Measurements from ENCODE around the gene ARHGEF19. TPM values are rescaled to one million over a fixed set of nuclear protein-coding genes. Genes with fewer than 3 reads are reported as not detected.

ARHGEF19 gene
- total RNA-seq (2021), result 38.5 and 44.3 TPM in 2 replicates
- percentile 55 among the genes with signal in this experiment for Bru-seq, nascent RNA
- BruChase-seq, experiment 1, labeled RNA remaining after a 2-hour chase, result percentile 62 among the genes with signal in this experiment
- percentile 69 among the genes with signal in this experiment for BruChase-seq, experiment 2, labeled RNA remaining after a 6-hour chase
- long read RNA-seq, transcript ARHGEF19-201 (16 exons, 3,029 nt), result major isoform, 16 of 47 reads
- long read RNA-seq, partial matches to known transcripts, result 15 of 47 reads
- long read RNA-seq, other reads (novel, unspliced or antisense), result 16 of 47 reads

GRCh38 chr1:16212251-16212961 lies at the start of gene ARHGEF19:
ARHGEF19 (minus strand) TSS chr1:16212652; CDS start chr1:16209054, 3,598 bp downstream.
- Histone ChIP-seq H3K4me1 (replicated peaks; ENCODE audit: insufficient read depth) (peaks cover 36% of the 10 kb centered on the region), H3K4me3 (no peak within 1 kb of the TSS), H3K9me2 (ENCODE audit: insufficient read depth) (no peaks in the 10 kb centered on the region), H3K79me2 (ENCODE audit: low read depth) (no peaks in the 10 kb centered on the region), H3K4me2 (peak within 1 kb of the TSS; percentile 24; the same call in 1 of the 2 replicates), H3K9me3 (ENCODE audit: insufficient read depth, low read depth) (no peaks in the 10 kb centered on the region), H3K27me3 (ENCODE audit: insufficient read depth, low read depth) (no peaks in the 10 kb centered on the region), H3K36me3 (ENCODE audit: low read depth) (no peaks in the 10 kb centered on the region), H3F3A (ENCODE audit: insufficient read depth, low read depth) (peaks cover 10% of the 10 kb centered on the region; the same call in 1 of the 2 replicates), H4K20me1 (ENCODE audit: insufficient read depth) (no peaks in the 10 kb centered on the region), H3K27ac (no peak within 1 kb of the TSS), H2AFZ (no peak within 1 kb of the TSS)
- POLR2A ChIA-PET (ENCODE audit: unreplicated experiment), result interaction anchor here (0.6 kb wide), 2 partner anchors 20 to 155 kb away, joined by 3 read pairs; partner anchors contain the start of gene SZRD1
- BruUV-seq (replicated peaks), result no TSS peak
- intact Hi-C loops (cut with micrococcal nuclease; ENCODE audit: unreplicated experiment), result no loop called here
- CTCF ChIA-PET, result interaction anchor here (0.5 kb wide), 1 partner anchor 133 kb away, joined by 3 read pairs; no protein-coding TSS in a partner anchor
- no peak for TF ChIP-seq CTCF (conservative IDR thresholded peaks at IDR 0.05)
- peak in 1 of 2 experiments; percentile 71 for DNase-seq

- no peaks in the 10 kb centered on the region for H3K9me3 ChIP-seq (ENCODE audit: insufficient read depth, low read depth)
- H3K27ac ChIP-seq, result no peak overlapping the region
- no peaks in the 10 kb centered on the region for H3K36me3 ChIP-seq (ENCODE audit: low read depth)
- ChIA-PET CTCF (interaction anchor here (1.2 kb wide), 1 partner anchor 14 kb away, joined by 5 read pairs; no protein-coding TSS in a partner anchor), POLR2A (ENCODE audit: unreplicated experiment) (no interaction called here)
- BruUV-seq (replicated peaks), result no TSS peak
- H3K4me1 ChIP-seq (replicated peaks; ENCODE audit: insufficient read depth), result 0 out of 2 replicates have a peak, but pooled peaks cover 6% of the 10 kb centered on the region
- H3K9me2 ChIP-seq (ENCODE audit: insufficient read depth), result no peaks in the 10 kb centered on the region
- H4K20me1 ChIP-seq (ENCODE audit: insufficient read depth), result no peaks in the 10 kb centered on the region
- H3K79me2 ChIP-seq (ENCODE audit: low read depth), result no peaks in the 10 kb centered on the region
- no peak overlapping the region for H3K4me3 ChIP-seq
- H3K27me3 ChIP-seq (ENCODE audit: insufficient read depth, low read depth), result no peaks in the 10 kb centered on the region
- no peak for TF ChIP-seq CTCF (conservative IDR thresholded peaks at IDR 0.05)
- no peak overlapping the region for H2AFZ ChIP-seq
- H3K4me2 ChIP-seq, result no peak overlapping the region
- intact Hi-C loops (cut with micrococcal nuclease; ENCODE audit: unreplicated experiment), result no loop called here
- no peaks in the 10 kb centered on the region for H3F3A ChIP-seq (ENCODE audit: insufficient read depth, low read depth)
- no peak for DNase-seq
These were observed 49.6 kb upstream of the ARHGEF19 start for GRCh38 chr1:16262067-16262466.

GRCh38 chr1:16260814-16261213 lies 48.4 kb upstream of the ARHGEF19 start:
- H3K27ac ChIP-seq, result no peak overlapping the region
- H2AFZ ChIP-seq, result no peak overlapping the region
- ChIA-PET POLR2A (ENCODE audit: unreplicated experiment) (interaction anchor here (0.7 kb wide), 2 partner anchors 92 to 661 kb away, joined by 3 to 8 read pairs; no protein-coding TSS in a partner anchor), CTCF (interaction anchor here (0.6 to 1.2 kb wide), 3 partner anchors 12 to 182 kb away, joined by 3 to 5 read pairs (median 3); no protein-coding TSS in a partner anchor)
- intact Hi-C loops (cut with micrococcal nuclease; ENCODE audit: unreplicated experiment), result no loop called here
- H3K36me3 ChIP-seq (ENCODE audit: low read depth), result no peaks in the 10 kb centered on the region
- DNase-seq, result peak in 1 of 2 experiments; percentile 20
- 0 out of 2 replicates have a peak, but pooled peaks cover 6% of the 10 kb centered on the region for H3K4me1 ChIP-seq (replicated peaks; ENCODE audit: insufficient read depth)
- H4K20me1 ChIP-seq (ENCODE audit: insufficient read depth), result no peaks in the 10 kb centered on the region
- no peaks in the 10 kb centered on the region for H3K27me3 ChIP-seq (ENCODE audit: insufficient read depth, low read depth)
- no peaks in the 10 kb centered on the region for H3F3A ChIP-seq (ENCODE audit: insufficient read depth, low read depth)
- no peaks in the 10 kb centered on the region for H3K79me2 ChIP-seq (ENCODE audit: low read depth)
- no peak overlapping the region for H3K4me3 ChIP-seq
- no peaks in the 10 kb centered on the region for H3K9me2 ChIP-seq (ENCODE audit: insufficient read depth)
- TF ChIP-seq CTCF (conservative IDR thresholded peaks at IDR 0.05), result no peak
- no peak for TF ChIP-seq EZH2 (IDR thresholded peaks at IDR 0.05; ENCODE audit: low read depth)
- BruUV-seq (replicated peaks), result no TSS peak
- H3K9me3 ChIP-seq (ENCODE audit: insufficient read depth, low read depth), result no peaks in the 10 kb centered on the region
- no peak overlapping the region for H3K4me2 ChIP-seq
